Measurements from ENCODE around the gene EOLA1.
"Not testable (repeated sequence)": the region's sequence is repeated elsewhere in the genome, so short reads cannot be mapped to it uniquely, and the experiment has no call there.

The EOLA1 gene

DNA sequence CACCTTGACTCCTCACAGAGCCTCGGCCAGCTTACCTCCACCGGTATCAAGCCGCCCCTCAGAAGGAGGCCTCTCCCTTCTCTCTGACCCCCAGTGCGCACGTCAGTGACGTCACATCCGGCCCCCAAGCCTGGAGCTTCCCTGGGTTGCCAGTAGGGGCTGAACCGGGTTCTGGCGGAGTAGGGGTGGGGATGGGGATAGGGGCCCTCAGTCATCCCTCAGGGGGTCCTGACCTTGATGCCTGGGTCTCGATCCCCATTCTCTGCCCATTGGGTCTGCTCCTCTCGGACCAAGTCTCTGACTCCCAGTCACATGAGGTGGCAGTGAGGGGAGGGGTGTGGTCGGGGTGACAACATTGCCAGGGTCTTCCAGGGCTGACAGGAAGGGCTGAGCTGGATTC, 46.5 kb downstream of the EOLA1 start, which contains the start of gene MAGEA9B:
Gene MAGEA9B (minus strand): TSS at position 101 of the 400 bp plus-strand sequence. CDS start 4,280 bp downstream, outside the sequence.
- H3K9ac ChIP-seq (ENCODE audit: low read length); H3K27me3 ChIP-seq (ENCODE audit: control insufficient read depth, insufficient read depth, low read length); H3K27ac ChIP-seq (ENCODE audit: low read length); H3K4me1 ChIP-seq (ENCODE audit: control insufficient read depth, low read depth, low read length); H3K36me3 ChIP-seq (ENCODE audit: control insufficient read depth, low read depth, low read length); H3K4me3 ChIP-seq (ENCODE audit: low read length); H3K9me3 ChIP-seq (ENCODE audit: control insufficient read depth, low read depth, low read length): not testable (repeated sequence)

DNA sequence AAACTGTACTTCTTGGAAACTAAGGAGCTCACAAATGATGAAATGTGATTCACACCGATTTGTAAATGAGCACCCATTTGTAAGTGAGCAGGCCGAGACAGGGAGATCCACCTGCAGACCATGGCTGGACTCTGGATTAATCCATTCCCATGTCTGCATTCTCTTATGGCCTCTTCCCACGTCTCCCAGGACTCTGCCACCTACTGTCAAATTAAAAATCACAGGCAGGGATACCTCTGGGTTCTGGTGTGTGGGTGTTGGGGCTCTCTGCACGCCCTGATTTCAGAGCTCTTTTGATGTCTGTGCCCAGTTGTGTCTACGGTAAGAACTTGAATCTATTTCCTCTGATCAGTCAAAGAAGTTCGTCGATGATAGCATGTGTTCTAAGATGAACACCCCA, 50.2 kb downstream of the EOLA1 start:
- H3K9ac ChIP-seq (ENCODE audit: low read length); H3K36me3 ChIP-seq (ENCODE audit: control insufficient read depth, low read depth, low read length); H3K9me3 ChIP-seq (ENCODE audit: control insufficient read depth, low read depth, low read length); H3K27me3 ChIP-seq (ENCODE audit: control insufficient read depth, insufficient read depth, low read length); H3K4me3 ChIP-seq (ENCODE audit: low read length); H3K27ac ChIP-seq (ENCODE audit: low read length); H3K4me1 ChIP-seq (ENCODE audit: control insufficient read depth, low read depth, low read length): not testable (repeated sequence)

DNA sequence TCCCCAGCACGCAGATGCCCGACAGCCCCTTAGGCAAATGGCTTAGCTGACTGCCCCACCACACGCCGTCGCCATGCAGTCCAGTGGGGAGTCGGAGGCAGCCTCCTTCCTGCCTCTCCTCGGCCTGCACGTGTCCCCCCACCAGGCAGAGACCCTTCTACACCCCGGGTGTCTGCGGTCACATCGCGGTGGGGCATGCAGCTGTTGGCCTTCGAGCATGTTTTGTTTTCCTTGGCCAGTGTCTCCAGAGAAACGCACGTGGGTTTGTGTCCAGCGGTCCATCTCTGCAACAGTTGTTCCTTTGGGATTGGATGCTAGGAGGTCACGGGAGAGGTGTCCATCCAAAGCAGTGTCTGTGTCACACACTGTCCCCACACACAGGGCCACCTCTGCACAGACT, 54.4 kb downstream of the EOLA1 start, which contains the start of gene HSFX2:
Gene HSFX2 (minus strand): TSS at position 101 of the 400 bp plus-strand sequence. CDS start 614 bp downstream, outside the sequence.
- not testable (repeated sequence) for H3K27ac ChIP-seq (ENCODE audit: low read length); H3K27me3 ChIP-seq (ENCODE audit: control insufficient read depth, insufficient read depth, low read length); H3K9ac ChIP-seq (ENCODE audit: low read length); H3K36me3 ChIP-seq (ENCODE audit: control insufficient read depth, low read depth, low read length); H3K4me3 ChIP-seq (ENCODE audit: low read length); H3K9me3 ChIP-seq (ENCODE audit: control insufficient read depth, low read depth, low read length); H3K4me1 ChIP-seq (ENCODE audit: control insufficient read depth, low read depth, low read length)

DNA sequence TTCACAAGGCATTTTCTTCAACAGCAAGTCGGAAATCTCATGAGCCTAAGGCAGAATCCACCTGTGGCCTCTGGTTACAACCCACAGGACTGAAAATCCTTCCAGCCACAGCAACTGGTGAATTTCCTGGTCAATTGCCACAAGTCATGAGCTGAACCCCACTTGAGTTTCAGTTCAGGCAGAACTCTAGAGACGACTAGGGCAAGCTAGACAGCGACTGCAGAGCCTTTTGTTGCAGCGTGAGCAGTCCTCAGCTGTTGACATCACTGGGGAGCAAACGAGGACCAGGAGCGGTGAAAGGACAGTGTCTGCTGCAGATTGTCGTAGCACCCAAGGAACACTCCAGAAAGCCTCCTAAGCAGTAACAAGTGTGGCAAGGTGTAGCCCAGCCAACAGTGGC, 55.1 kb downstream of the EOLA1 start:
- H3K9me3 ChIP-seq (ENCODE audit: control insufficient read depth, low read depth, low read length); H3K27me3 ChIP-seq (ENCODE audit: control insufficient read depth, insufficient read depth, low read length); H3K27ac ChIP-seq (ENCODE audit: low read length); H3K9ac ChIP-seq (ENCODE audit: low read length); H3K4me3 ChIP-seq (ENCODE audit: low read length); H3K36me3 ChIP-seq (ENCODE audit: control insufficient read depth, low read depth, low read length); H3K4me1 ChIP-seq (ENCODE audit: control insufficient read depth, low read depth, low read length): not testable (repeated sequence)

Data from iPS-18a (cell line).